GM12891 (cell line): ENCODE measurements around the gene PAXIP1.

ENCODE experiments used
- PAX5 ChIP-seq: IDR thresholded peaks from 2 replicates; pipeline ENCODE4 v1.6.1; 2011; ENCODE audit warnings: low read length, moderate library complexity, mild to moderate bottlenecking; ENCODE audit not compliant: insufficient read depth, severe bottlenecking
- POLR2A ChIP-seq: IDR thresholded peaks from 2 replicates; pipeline ENCODE4 v1.6.1; 2011; ENCODE audit warnings: low read depth, low read length, control low read depth
- TAF1 ChIP-seq: IDR thresholded peaks from 2 replicates; pipeline ENCODE4 v1.6.1; 2011; ENCODE audit warnings: low read depth, low read length, control low read depth

DNA sequence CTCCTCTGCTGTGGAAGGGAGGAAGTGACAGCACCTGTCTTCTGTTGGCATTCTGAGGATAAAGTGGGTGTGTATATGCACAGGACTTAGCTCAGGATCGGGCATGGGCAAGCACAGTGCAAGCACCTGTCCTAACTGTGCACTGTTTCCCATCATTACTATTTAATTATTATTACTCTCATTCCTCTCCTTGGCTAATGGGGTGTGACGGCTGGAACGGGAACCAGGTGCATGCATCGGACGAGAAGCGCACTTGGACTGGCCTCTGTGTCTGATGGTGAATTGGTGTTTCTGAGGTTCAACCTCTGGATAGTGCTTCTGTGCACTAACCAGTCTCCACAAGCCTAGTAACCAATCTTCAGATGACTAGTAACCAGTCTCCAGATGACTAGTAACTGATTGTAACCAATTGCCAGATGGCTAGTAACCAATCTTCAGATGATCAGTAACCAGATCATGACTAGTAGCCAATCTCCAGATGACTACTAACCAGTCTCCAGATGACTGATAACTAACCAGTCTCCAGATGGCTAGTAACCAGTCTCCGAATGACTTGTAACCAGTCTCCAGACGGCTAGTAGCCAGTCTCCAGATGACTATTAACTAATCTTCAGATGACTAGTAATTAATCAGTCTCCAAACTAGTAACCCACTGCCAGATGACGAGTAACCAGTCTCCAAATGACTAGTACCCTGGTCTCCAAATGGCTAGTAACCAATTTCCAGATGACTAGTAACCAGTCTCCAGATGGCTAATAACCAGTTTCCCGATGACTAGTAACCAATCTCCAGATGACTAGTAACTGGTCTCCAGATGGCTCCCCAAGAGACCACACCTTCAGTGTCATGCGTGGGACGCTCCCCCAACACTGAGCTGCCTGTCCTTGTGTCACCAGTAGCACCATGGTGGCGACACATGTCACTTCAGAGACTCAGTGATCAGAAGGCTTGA is 85.8 kb downstream of the PAXIP1 start:
- TF ChIP-seq POLR2A, result no peak
- no peak for TF ChIP-seq PAX5
- TF ChIP-seq TAF1, result no peak
